ENCODE results near the gene FGD5. TPM values are rescaled to one million over a fixed set of nuclear protein-coding genes. Genes with fewer than 3 reads are reported as not detected.
A peak's percentile ranks its signal among the peaks of the same experiment; 100 is the strongest.

Gene FGD5
- total RNA-seq, 1 donor from 2014 or later, result 0.24 TPM

DNA sequence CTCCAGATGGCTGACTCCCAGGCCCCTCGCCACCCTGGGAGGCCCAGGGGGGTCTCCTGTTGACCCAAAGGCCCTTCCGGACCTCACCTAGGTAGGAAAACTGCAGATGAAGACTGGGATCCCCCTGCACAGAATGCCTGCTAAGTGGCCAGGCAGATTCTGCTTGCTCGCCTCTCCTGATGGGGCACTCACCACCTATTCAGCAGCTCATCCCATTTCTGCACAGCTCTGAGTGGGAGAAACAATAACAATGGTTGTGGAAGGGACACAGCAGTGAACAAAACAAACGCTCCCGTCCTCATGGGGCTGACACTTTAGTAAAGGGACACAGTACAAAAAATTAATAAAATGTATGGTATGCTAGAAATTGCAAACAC is 24.9 kb upstream of the FGD5 start:
- H3K9ac ChIP-seq, result no peak overlapping the region
- H3K27ac ChIP-seq, result no peak overlapping the region
- Mint-ChIP-seq H3K27me3 (ENCODE audit: insufficient read depth, low read depth) (peaks cover 7% of the 10 kb centered on the region), H3K4me3 (no peak overlapping the region), H3K36me3 (no peaks in the 10 kb centered on the region), H3K4me1 (peaks cover 8% of the 10 kb centered on the region), H3K27ac (peak overlapping the region; percentile 83), H3K9me3 (no peaks in the 10 kb centered on the region)
- no peak overlapping the region for H3K4me2 ChIP-seq
- no peaks in the 10 kb centered on the region for H3K36me3 ChIP-seq
- no peaks in the 10 kb centered on the region for H3K79me2 ChIP-seq (ENCODE audit: low read depth)
- H3K4me3 ChIP-seq, result no peak overlapping the region
- no peak for DNase-seq (ENCODE audit: low spot score)
- H2AFZ ChIP-seq (replicated peaks), result no peak overlapping the region
- no peaks in the 10 kb centered on the region for H3F3A ChIP-seq (ENCODE audit: low read depth)
- TF ChIP-seq, protein P1, sequence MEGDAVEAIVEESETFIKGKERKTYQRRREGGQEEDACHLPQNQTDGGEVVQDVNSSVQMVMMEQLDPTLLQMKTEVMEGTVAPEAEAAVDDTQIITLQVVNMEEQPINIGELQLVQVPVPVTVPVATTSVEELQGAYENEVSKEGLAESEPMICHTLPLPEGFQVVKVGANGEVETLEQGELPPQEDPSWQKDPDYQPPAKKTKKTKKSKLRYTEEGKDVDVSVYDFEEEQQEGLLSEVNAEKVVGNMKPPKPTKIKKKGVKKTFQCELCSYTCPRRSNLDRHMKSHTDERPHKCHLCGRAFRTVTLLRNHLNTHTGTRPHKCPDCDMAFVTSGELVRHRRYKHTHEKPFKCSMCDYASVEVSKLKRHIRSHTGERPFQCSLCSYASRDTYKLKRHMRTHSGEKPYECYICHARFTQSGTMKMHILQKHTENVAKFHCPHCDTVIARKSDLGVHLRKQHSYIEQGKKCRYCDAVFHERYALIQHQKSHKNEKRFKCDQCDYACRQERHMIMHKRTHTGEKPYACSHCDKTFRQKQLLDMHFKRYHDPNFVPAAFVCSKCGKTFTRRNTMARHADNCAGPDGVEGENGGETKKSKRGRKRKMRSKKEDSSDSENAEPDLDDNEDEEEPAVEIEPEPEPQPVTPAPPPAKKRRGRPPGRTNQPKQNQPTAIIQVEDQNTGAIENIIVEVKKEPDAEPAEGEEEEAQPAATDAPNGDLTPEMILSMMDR (IDR thresholded peaks at IDR 0.05), result no peak
- TF ChIP-seq EZH2phosphoT487 (IDR thresholded peaks at IDR 0.05) (no peak), EZH2 (IDR thresholded peaks at IDR 0.05) (no peak)
- no peaks in the 10 kb centered on the region for H3K9me3 ChIP-seq (ENCODE audit: low read depth)
- H3K27me3 ChIP-seq, result peaks cover 4% of the 10 kb centered on the region
- H4K20me1 ChIP-seq (ENCODE audit: low read depth), result no peaks in the 10 kb centered on the region
- H3K4me1 ChIP-seq, result no peaks in the 10 kb centered on the region

DNA sequence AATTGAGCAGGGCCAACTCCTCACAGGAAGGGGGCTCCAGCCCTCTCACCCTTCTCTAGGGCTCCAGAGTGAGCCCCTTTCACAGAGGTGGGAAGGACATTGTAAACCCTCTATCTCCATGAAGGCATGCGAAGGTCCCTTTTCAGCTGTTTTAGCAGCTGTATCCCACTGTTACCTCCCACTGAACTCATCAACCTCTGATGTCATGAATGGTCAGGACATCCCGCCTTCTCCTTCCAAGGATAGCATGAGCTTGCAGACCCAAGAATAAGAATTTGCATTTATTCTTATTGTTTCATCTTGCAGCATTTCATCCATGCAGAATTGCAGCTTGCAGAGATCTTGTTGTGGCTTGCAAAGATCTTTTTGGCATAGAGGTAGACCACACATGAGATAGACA is 24.3 kb upstream of the FGD5 start:
- H3K9me3 ChIP-seq (ENCODE audit: low read depth), result no peaks in the 10 kb centered on the region
- H3K4me3 ChIP-seq, result no peak overlapping the region
- H3K79me2 ChIP-seq (ENCODE audit: low read depth), result no peaks in the 10 kb centered on the region
- H2AFZ ChIP-seq (replicated peaks), result no peak overlapping the region
- H3F3A ChIP-seq (ENCODE audit: low read depth), result no peaks in the 10 kb centered on the region
- no peaks in the 10 kb centered on the region for H4K20me1 ChIP-seq (ENCODE audit: low read depth)
- no peak overlapping the region for H3K4me3 Mint-ChIP-seq
- no peaks in the 10 kb centered on the region for H3K36me3 Mint-ChIP-seq
- H3K9ac ChIP-seq, result no peak overlapping the region
- TF ChIP-seq EZH2phosphoT487 (IDR thresholded peaks at IDR 0.05) (no peak), EZH2 (IDR thresholded peaks at IDR 0.05) (no peak)
- TF ChIP-seq, protein P1 (IDR thresholded peaks at IDR 0.05), result no peak
- H3K27me3 Mint-ChIP-seq (ENCODE audit: insufficient read depth, low read depth), result peaks cover 7% of the 10 kb centered on the region
- H3K27ac Mint-ChIP-seq, result no peak overlapping the region
- no peaks in the 10 kb centered on the region for H3K4me1 ChIP-seq
- no peak overlapping the region for H3K27ac ChIP-seq
- H3K27me3 ChIP-seq, result peaks cover 4% of the 10 kb centered on the region
- no peaks in the 10 kb centered on the region for H3K36me3 ChIP-seq
- no peak for DNase-seq (ENCODE audit: low spot score)
- H3K4me1 Mint-ChIP-seq, result peaks cover 8% of the 10 kb centered on the region
- peaks cover 3% of the 10 kb centered on the region for H3K9me3 Mint-ChIP-seq
- no peak overlapping the region for H3K4me2 ChIP-seq

DNA sequence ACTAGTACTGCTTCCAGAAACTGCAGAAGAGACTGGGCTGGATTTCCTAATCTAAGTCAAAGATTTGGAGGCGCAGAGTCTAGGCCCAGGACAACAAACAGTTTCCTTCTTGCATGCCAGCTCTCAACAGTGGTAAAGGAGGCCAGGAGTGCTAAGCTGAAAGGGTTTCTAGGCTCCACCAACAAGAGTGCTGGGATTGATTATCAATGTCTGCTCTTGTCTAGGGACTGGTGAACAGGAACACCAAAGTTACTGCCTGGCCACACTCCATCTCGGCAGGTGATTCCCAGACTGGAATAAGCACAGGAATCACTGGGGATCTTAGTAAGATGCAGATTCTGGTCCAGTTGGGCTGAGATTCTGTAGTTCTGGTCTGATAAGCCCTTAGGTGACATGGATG is 22.8 kb upstream of the FGD5 start:
- TF ChIP-seq, protein P1 (IDR thresholded peaks at IDR 0.05), result no peak
- TF ChIP-seq EZH2phosphoT487 (IDR thresholded peaks at IDR 0.05), result no peak
- TF ChIP-seq EZH2 (IDR thresholded peaks at IDR 0.05), result no peak
- Histone ChIP-seq H2AFZ (replicated peaks) (peak overlapping the region; percentile 14), H3F3A (ENCODE audit: low read depth) (no peaks in the 10 kb centered on the region), H3K9ac (no peak overlapping the region), H3K27me3 (peaks cover under 1% of the 10 kb centered on the region), H3K27ac (no peak overlapping the region), H3K4me2 (no peak overlapping the region), H3K4me1 (no peaks in the 10 kb centered on the region), H3K36me3 (no peaks in the 10 kb centered on the region), H4K20me1 (ENCODE audit: low read depth) (no peaks in the 10 kb centered on the region), H3K4me3 (no peak overlapping the region), H3K9me3 (ENCODE audit: low read depth) (no peaks in the 10 kb centered on the region), H3K79me2 (ENCODE audit: low read depth) (no peaks in the 10 kb centered on the region)
- Mint-ChIP-seq H3K4me3 (no peak overlapping the region), H3K27me3 (ENCODE audit: insufficient read depth, low read depth) (peaks cover 9% of the 10 kb centered on the region), H3K27ac (no peak overlapping the region), H3K36me3 (no peaks in the 10 kb centered on the region), H3K4me1 (peaks cover 8% of the 10 kb centered on the region), H3K9me3 (peaks cover 5% of the 10 kb centered on the region)
- no peak for DNase-seq (ENCODE audit: low spot score)

Measured in neural progenitor cell (in vitro differentiated cells).